ENCODE results near the gene ITPR2. TPM values are rescaled to one million over a fixed set of nuclear protein-coding genes. Genes with fewer than 3 reads are reported as not detected.
"Not testable (repeated sequence)": the region's sequence is repeated elsewhere in the genome, so short reads cannot be mapped to it uniquely, and the experiment has no call there.

Gene ITPR2
- total RNA-seq, 1 donor from 2014 or later = 35.1 TPM

GRCh38 chr12:26848156-26848825 is 15.3 kb upstream of the ITPR2 start:
- ATAC-seq = peak; percentile 63

- ATAC-seq = no peak
These were observed 14.4 kb upstream of the ITPR2 start for GRCh38 chr12:26847431-26847830.

- no peak for ATAC-seq
These were observed 13.4 kb upstream of the ITPR2 start for GRCh38 chr12:26846416-26846815.

- no peak for ATAC-seq
These were observed 13.0 kb upstream of the ITPR2 start for GRCh38 chr12:26845984-26846383.

- ATAC-seq = no peak
These were observed 12.2 kb upstream of the ITPR2 start for GRCh38 chr12:26845057-26845666.

GRCh38 chr12:26843311-26843710 is 10.3 kb upstream of the ITPR2 start:
- ATAC-seq = no peak

- ATAC-seq = no peak
These were observed 8.1 kb upstream of the ITPR2 start for GRCh38 chr12:26841085-26841484.

GRCh38 chr12:26839512-26839911 is 6.5 kb upstream of the ITPR2 start:
- no peak for ATAC-seq

- no peak for ATAC-seq
These were observed 6.0 kb upstream of the ITPR2 start for GRCh38 chr12:26838888-26839416.

- no peak for ATAC-seq
These were observed 3.2 kb upstream of the ITPR2 start for GRCh38 chr12:26836201-26836600.

- ATAC-seq = not testable (repeated sequence)
These were observed 1.6 kb upstream of the ITPR2 start for GRCh38 chr12:26834503-26835060.

GRCh38 chr12:26833743-26834490 is 923 bp upstream of the ITPR2 start:
- peak; percentile 18 for ATAC-seq

GRCh38 chr12:26831951-26832821 is 808 bp downstream of the ITPR2 start:
- peak; percentile 61 for ATAC-seq

GRCh38 chr12:26830783-26831551 is 2.0 kb downstream of the ITPR2 start:
- ATAC-seq = no peak

- no peak for ATAC-seq
These were observed 2.6 kb downstream of the ITPR2 start for GRCh38 chr12:26830363-26830762.

GRCh38 chr12:26828280-26829073 is 4.5 kb downstream of the ITPR2 start:
- ATAC-seq = no peak

GRCh38 chr12:26826437-26826836 is 6.6 kb downstream of the ITPR2 start:
- ATAC-seq = no peak

GRCh38 chr12:26825459-26826016 is 7.5 kb downstream of the ITPR2 start:
- no peak for ATAC-seq

- ATAC-seq = peak; percentile 48
These were observed 9.6 kb downstream of the ITPR2 start for GRCh38 chr12:26823390-26823789.

GRCh38 chr12:26822026-26822425 is 11.0 kb downstream of the ITPR2 start:
- no peak for ATAC-seq
